HG03520 (cell line): Measurements from ENCODE around the gene DGAT2L6.

Experiments used
- ATAC-seq: cut with Tn5 transposase; IDR thresholded peaks from one replicate; pipeline ENCODE4 v1.9.1; 2021; ENCODE audit warnings: mild to moderate bottlenecking, moderate library complexity; ENCODE audit not compliant: unreplicated experiment

The DGAT2L6 gene, protein sequence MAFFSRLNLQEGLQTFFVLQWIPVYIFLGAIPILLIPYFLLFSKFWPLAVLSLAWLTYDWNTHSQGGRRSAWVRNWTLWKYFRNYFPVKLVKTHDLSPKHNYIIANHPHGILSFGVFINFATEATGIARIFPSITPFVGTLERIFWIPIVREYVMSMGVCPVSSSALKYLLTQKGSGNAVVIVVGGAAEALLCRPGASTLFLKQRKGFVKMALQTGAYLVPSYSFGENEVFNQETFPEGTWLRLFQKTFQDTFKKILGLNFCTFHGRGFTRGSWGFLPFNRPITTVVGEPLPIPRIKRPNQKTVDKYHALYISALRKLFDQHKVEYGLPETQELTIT

DNA sequence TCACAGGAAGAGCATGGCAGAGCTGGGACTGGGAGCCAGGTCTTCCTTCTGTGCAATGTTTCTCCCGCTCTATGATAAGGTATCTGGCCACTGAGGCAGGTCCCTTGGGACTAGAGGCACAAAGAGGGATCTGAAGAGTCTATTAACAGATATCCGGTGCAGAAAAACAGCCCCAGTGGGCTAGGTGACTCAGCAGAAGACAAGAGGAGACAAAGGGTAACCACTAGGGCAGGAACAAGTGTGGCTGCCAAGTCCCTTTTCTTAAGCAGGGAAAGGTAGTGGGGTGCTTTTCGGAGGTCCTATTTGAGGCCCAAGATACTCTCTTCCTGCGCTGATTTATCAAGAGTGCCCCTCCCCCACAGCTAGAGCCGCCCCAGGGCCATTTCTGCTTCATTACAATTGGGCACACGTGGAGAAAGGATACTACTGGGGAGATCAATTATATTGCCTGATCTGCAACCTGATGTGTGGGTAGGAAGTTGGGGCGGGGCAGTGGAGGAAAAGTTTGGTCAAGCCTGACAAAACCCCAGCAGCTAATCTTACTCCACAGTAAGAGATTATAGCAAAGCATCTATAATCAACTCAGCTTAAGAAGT is at the start of gene DGAT2L6:
TSS of gene DGAT2L6 (plus strand) at position 546 of the 596 bp plus-strand sequence. CDS start 100 bp downstream, outside the sequence.
- ATAC-seq, result no peak

DNA sequence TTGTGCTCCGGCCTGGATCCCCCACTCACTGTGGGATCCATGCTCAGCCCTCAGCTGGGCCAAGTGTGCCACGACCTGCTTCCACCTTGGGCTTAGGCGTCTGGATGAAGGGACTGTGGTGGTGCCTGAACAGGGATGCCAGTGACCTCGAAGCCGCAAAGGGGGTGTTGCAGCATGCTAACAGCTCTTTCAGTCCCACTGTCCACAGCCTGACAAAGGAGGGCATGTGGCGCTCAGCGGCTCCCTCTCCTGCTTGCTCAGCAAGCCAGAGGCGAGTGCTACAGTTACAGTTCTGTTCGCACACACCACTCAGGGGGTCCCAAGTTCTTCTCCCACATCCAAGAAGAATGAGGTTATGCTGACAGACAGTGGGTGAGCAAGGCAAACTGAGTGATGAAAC is 49.2 kb upstream of the DGAT2L6 start:
- ATAC-seq, result no peak

DNA sequence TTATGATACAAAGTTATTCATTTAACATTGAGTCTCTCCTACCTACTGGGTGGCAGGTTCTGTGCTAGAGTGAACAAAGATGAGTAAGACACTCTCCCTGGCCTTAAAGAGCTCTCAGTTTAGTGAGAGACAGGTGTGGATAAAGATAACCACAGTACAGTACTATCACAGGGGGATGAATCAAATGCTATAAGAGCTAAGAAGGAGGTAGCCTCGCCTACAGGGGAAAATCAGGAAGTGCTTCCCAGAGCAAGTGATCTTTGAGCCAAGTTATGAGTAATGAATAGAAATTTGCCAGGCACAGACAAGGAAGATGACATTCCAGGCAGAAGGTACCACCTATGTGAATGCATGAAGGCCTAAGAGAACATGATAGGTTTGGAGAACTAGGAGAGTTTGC is 47.5 kb upstream of the DGAT2L6 start:
- ATAC-seq, result no peak

DNA sequence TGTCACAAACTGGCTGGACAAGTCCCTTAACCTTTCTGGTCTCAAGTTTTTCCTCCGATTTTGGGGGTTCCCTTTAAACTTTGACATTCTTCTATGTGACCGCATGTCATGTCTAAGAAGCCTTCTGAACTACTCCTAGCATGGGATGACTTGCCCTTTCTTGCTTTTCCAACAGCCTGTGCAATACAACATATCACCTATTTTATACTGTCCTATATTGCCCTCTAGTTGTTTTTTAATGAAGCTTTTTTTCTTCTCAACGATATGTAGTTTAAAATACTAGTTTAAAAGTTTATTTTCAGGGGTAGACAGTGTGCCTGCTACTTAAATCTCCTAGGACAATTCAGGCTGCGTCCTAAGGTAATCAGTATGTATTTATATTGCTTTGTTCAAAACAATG is 45.1 kb upstream of the DGAT2L6 start:
- ATAC-seq, result no peak

DNA sequence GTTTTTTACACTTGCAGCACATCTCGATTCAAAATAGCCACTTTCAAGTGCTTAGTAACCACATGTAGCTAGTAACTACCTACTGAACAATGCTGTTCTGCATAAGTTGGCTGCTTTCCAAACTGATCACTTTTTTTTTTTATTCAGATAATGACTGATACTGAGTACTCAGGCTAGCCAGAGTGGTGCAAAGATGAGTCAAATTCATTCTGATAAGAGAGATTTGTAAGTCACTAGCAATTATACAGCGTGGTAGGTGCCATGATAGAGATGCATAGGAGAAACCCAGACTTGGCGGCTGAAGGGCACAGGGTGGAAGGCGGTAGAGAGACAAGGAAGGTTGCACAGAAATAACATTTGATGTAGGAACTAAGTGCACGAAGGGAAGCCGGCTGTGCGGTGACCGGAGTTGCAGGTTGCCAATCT is 44.4 kb upstream of the DGAT2L6 start:
- ATAC-seq, result peak; percentile 37

DNA sequence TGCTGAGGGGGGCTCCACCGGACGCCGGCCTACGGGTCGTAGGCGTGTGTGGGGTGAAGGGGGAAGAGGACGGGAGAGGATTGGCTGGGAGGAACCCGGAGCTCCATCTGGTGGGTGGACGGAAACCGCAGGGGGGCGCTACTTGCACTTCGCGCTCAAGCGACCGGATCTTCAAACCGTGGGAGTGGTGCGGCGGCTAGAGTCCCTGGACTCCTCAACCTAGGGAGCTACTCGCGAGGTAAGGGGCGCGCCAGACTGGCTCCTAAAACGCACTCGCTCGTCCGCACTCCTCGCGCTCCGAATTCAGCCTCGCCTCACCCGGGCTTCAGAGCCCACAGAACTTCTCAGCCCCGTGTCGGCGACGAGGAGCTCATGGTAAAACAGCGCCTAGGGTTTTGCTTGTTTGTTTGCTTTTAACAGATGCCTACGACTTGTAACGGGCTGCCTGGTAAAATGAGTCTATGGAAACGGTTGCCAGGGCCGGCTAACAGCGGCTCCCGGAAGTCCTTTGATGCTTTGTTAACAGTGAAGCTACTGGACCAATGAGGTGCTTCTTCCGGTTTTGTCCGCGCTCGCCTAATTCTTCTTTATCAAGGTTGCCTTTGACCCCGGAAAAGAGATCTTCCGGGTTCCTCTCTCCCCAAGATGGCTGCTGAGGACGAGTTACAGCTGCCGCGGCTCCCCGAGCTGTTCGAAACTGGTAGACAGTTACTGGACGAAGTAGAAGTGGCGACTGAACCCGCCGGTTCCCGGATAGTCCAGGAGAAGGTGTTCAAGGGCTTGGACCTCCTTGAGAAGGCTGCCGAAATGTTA is 43.8 kb upstream of the DGAT2L6 start, which contains the start of gene IGBP1:
TSS of gene IGBP1 (plus strand) at position 145 of the 813 bp plus-strand sequence. CDS start at position 646, 501 bp downstream.
- peak; percentile 82 for ATAC-seq

DNA sequence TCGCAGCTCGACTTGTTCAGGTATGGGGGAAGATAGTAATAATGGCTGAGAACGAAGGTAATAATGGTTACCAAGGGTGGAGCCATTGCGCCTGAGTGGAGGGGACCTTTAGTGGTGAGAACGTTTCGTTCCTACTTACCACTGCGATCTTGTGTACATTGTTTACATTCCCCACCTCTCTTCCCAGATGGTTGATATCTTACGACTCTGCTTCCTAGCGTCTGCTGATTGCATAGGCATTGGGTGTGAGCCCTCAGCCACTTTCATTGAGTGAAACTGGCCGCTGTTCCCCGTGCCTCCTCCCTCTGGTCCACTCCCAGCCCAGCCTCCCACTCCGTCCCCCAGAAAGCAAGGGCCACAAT is 43.2 kb upstream of the DGAT2L6 start:
- ATAC-seq, result peak; percentile 3

DNA sequence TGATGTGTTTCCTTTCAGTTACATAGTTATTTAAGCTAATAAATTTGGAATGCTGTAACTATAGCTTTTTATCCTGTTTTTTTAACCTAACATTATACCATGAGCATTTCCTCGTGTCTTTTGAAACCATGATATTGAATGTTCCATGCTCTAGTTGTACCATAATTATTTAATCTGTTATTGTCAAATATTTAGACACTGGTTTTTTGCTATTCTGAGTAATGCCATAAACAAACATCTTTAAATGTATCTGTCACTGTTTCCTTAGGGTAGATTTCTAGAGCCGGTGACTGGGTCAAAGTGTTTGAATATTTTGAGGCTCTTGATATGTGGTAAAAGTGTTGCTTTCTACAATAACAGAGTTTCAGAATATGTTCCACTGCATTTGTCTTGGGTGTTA is 38.7 kb upstream of the DGAT2L6 start:
- ATAC-seq, result no peak

DNA sequence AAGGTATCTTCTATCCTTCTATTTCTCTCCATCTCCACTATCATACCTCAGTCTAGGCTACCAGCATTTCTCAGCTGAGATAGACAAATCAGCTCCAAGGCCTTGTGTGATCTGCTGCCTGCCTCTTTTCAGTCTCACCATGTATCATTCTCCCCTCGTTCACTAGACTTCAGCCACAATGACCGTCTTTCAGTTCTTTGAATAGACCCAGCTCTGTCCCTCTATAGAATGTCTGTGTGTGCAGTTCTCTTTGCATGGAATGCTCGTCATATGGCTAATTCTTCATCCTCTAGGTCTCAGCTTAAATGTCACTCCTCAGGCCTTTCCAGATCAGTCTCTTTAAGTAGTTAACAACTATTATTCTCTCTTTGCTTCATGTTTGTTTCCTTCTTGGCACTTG is 37.5 kb upstream of the DGAT2L6 start:
- no peak for ATAC-seq

DNA sequence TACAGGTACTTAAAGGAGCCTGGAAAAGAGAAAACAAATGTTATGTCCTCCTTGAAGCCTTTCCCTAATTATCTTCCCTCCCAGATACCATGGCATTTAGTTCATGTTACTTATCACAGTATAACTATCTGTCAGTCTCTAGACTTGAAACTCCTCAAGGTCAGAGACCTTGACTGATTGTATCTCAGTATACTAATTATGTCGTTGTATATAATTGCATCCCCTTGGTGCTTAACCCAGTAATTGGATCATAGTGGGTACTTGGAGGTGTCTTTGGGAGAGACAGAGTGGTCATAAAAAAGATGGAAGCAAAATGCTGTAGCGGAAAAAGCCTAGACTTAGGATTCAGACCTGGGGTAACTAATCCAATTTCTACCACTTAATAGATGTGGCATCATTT is 35.9 kb upstream of the DGAT2L6 start:
- ATAC-seq, result no peak

DNA sequence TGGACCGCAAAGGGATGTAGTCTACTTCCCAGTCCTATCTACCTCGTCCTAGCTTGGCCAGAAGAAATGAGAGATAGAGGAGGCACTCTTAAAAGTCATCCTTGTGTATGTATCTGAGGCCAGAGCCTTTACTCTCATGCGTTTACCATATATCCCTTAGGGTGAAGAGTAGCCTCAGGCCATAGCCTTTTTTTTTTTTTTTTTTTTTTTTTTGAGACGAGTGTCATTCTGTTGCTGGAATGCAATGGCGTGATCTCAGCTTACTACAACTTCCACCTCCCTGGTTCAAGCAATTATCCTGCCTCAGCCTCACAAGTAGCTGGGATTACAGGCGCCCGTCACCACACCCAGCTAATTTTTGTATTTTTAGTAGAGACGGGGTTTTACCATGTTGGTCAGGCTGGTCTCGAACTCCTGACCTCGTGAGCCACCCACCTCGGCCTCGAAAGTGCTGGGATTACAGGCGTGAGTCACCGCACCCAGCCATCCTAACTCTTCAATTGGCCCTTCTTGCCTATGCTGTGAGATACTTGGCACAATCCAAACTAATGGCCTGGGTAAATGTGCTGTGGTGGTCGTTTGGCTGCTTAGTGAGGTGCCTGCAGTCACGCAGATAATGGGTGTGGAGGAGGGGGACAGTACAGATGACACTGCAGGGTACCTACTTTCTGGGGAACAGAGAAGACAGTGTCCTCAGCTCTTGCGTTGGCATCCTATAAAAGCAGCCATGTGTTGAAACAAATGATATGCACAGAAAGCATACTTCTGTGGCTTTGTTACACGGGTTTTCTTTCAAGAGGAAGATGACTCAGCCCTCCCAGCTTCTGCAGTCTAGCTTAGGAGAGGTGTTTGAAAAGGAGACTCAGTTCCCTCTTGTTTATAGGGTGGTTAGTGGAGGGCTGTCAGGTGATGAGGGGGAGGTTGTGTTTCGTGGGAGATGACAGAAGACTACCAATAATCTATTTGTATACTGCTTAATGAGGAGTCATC is 10.4 kb upstream of the DGAT2L6 start:
- ATAC-seq, result no peak

DNA sequence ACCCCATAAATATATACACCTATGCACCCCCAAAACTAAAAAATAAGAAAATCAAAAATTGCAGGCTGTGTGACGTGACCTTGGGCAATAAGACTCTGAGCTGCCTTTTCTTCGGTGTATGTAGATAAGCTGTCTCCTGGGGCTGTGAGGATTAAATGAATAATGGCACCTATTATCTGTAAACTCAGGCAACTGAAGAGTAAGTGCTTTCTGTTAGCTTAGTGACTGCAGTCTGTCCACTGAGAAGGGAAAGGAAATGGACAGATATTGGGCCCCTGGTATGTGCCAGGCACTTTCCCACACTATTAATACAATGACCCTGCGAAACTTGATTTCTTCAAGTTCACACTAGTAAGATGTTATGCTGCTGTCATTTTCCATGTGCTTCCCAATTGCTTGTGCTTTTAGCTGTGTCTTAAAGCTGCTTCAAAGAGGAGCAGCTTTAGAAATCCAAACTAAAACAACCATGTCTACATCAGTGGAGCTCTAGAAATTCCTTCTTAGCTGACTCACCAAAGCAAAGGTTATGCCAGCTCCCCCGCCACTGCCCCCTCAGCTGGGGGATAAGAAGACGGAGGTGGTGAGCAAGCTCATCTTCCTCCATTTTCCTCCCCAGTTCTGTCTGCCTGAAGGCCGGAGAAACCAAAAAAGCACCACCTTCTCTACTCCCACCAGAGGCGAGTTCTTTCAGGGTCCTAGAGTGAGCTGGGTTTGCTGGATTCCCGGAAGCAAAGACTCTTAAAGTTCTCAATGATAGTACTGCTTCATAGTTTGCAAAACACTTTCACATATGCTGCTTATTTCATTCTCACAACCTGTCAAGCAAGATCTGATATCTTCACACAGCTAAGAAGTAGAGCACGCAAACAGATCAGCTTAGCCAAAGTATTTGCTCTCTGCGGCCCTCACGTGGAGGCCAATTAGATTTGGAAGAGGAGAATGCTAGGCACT is 8.8 kb upstream of the DGAT2L6 start:
- ATAC-seq, result no peak

DNA sequence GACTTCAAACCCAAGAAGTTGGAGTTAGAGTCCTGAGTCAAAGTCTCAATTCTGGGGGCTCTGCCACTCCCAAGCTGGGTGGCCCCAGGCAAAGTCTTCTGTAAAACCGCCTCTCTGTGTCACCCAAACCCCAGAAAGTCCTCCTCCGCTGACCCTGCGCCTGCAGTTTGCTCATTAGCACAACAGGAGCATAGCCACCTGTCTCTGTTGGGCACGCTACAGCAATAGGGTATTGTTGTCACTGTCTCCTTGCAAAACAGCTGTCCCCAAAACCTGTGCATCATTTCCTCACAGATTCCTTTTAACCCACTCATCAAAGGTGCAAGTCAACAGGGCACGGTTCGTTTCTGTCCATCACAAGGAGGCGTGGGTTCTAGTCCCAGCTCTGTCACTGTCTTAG is 8.0 kb upstream of the DGAT2L6 start:
- no peak for ATAC-seq

DNA sequence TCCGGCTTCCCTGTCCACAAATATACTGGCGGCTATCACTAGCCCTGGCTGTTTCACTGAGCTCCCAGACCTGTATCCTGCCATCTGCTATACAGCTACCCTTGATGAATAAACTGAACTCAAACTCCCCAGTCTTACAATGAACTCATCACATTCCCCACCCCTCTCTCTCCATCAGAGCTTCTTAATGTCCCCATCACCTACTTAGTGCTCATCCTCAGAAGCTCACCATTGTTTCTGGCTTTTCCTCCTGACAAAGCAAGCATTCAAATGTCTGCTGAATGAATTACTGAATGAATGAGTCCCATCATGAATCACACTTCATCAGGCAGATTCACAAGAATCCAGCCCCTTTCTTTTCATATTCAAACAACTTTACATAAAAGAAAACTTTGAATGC is 5.7 kb upstream of the DGAT2L6 start:
- no peak for ATAC-seq

DNA sequence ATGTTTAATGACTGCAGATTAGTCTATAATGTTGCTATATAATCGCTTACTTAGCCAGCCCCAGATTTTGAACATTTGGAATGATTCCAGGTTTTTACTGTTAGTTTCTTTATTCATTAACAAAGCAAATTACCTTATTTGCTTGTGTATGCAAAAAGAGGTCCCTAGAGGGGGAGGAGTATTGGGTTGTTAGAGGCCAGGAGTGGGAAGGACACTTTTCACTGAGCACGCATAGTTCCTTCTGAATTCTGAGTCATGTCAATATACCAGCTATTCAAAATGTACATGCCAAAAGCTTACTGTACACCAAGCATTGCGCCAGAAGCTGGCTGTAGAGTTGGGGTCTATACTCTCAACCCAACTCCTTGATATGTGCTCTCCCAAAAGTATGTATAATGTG is 5.1 kb upstream of the DGAT2L6 start:
- no peak for ATAC-seq

DNA sequence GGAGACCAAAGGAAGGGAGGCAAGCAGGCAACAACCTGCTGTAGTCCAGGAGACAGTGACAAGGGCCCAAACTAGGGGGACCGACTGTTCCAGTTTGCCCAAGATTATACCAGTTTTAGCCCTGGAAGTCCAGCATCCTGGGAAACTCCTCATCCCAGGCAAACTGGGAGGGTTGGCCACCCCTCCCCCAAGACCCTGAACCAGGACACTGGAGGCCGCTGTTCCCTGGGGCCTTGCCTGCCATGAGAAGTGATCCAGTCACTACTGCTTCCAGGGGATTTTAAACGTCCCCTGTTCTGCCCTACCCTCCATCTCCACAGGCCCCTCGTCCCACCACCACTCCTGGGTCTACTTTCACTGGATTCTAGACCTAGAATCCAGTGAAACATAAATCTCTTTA is 4.3 kb upstream of the DGAT2L6 start:
- ATAC-seq, result no peak

DNA sequence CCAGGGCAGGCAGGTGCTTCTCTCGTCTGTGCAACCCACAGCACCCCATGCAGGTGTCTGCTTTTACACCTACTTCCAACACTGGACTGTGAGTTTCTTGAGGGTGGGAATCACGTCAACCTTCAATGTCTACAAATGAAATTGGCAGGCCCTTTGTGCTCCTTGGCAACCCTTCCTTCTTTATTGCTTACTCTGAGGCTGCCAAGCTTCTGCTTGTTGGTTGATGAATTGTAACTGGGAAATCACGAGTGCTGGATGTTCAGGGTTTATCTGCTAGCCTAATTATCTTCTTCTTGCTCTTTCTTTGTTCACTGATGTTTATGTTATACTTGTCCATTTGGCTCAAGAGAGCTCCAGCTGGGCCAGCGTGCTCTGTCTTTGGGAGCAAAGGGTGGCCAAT is 2.5 kb upstream of the DGAT2L6 start:
- ATAC-seq, result no peak

DNA sequence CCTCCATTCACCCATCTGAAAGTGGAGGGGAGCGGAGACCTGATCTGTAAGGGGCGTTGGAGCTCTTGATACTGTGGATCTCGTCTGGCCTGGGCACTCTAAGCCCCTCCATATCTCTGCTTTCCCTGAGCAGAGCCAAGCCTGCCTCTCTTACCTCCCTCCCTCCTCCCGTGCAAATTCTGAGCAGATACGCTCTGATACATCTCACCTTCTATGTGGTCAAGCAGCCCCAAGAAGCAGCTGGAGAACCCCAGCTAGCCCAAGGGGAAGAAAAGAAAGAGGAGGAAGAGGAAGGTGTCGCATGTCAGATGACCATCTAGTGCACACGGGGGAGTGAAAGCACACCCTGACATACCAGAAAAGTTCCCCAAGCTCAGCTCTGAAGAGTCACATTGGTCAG is 1.9 kb upstream of the DGAT2L6 start:
- ATAC-seq, result no peak

DNA sequence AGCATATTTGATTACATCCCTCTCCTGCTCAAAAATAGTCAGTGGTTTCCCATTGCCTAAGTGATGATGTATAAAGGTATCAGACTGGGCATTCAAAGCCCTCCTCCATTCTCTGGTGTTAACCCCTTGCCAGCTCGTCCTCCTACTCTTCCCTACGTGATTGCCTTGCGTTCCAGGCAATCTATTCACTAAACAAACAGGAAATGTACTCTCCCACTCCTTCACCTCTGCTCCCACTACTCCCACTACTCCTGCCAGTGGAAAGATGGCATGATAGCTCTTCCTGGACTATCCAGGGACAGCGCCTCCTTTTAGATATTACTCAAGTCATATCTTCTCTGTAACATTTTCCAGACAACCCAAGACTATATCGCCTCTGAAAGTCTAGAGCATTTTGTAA is 5.8 kb downstream of the DGAT2L6 start:
- no peak for ATAC-seq

DNA sequence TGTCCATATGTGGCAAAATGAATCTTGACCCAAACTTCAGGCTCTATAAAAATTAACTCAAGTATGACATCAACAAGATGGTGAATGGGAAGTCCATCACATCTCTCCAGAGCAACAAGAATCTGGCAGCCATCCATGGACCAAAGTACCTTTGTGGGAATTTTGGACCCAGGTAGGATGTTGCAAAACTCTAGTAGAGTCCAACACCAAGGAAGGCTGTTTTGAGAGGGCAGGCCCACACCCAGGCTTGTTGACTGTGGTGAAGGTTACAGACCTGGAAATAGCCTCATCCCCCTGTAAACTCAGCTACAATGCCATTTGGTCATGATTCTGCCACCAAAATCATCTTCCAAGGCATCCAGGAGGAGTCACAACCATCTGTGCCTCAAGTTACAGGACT is 12.9 kb downstream of the DGAT2L6 start:
- no peak for ATAC-seq
